Fibroblast of skin of scalp (primary cell): ENCODE data around the gene SORL1.

Experiments
- DNase-seq: peaks from one replicate; pipeline ENCODE4 v3.0.0-alpha.2; 2013

The SORL1 gene

GRCh38 chr11:121431820-121432526, 20.1 kb upstream of the SORL1 start:
- DNase-seq, result no peak

- no peak for DNase-seq
These were observed 17.0 kb upstream of the SORL1 start for GRCh38 chr11:121435132-121435531.

GRCh38 chr11:121435551-121436511, 16.3 kb upstream of the SORL1 start:
- DNase-seq, result no peak

GRCh38 chr11:121437018-121437685, 15.0 kb upstream of the SORL1 start:
- DNase-seq, result peak; percentile 42

GRCh38 chr11:121437686-121438078, 14.4 kb upstream of the SORL1 start:
- no peak for DNase-seq

- DNase-seq, result peak; percentile 27
These were observed 12.8 kb upstream of the SORL1 start for GRCh38 chr11:121439337-121439736.

GRCh38 chr11:121439759-121440158, 12.4 kb upstream of the SORL1 start:
- no peak for DNase-seq

GRCh38 chr11:121441521-121441920, 10.6 kb upstream of the SORL1 start:
- DNase-seq, result no peak

- DNase-seq, result no peak
These were observed 8.3 kb upstream of the SORL1 start for GRCh38 chr11:121443688-121444275.

GRCh38 chr11:121444526-121444925, 7.6 kb upstream of the SORL1 start:
- DNase-seq, result no peak

- no peak for DNase-seq
These were observed 6.9 kb upstream of the SORL1 start for GRCh38 chr11:121445071-121445768.

- DNase-seq, result peak; percentile 44
These were observed 5.4 kb upstream of the SORL1 start for GRCh38 chr11:121446752-121447156.

GRCh38 chr11:121448011-121448410, 4.1 kb upstream of the SORL1 start:
- DNase-seq, result no peak

GRCh38 chr11:121448431-121448941, 3.6 kb upstream of the SORL1 start:
- no peak for DNase-seq

- DNase-seq, result no peak
These were observed 3.0 kb upstream of the SORL1 start for GRCh38 chr11:121449123-121449522.

- DNase-seq, result no peak
These were observed 2.5 kb upstream of the SORL1 start for GRCh38 chr11:121449626-121450025.

GRCh38 chr11:121450401-121450800, 1.7 kb upstream of the SORL1 start:
- no peak for DNase-seq

GRCh38 chr11:121451178-121451985, 732 bp upstream of the SORL1 start:
- DNase-seq, result no peak

GRCh38 chr11:121452609-121453150, 566 bp downstream of the SORL1 start, which contains the start of gene SORL1-AS1:
TSS of gene SORL1-AS1 (minus strand) at chr11:121452967.
- DNase-seq, result no peak

GRCh38 chr11:121453589-121454299, 1.6 kb downstream of the SORL1 start:
- no peak for DNase-seq
